PFSK-1 (cell line): ENCODE measurements around the gene FOXR1.

ENCODE experiments used
- SIN3A ChIP-seq: IDR thresholded peaks from 2 replicates; pipeline ENCODE4 v1.6.1; 2012; ENCODE audit warnings: mild to moderate bottlenecking, low read length, moderate library complexity, borderline replicate concordance; ENCODE audit not compliant: insufficient read depth
- TAF1 ChIP-seq: IDR thresholded peaks from 2 replicates; pipeline ENCODE4 v1.6.1; 2012; ENCODE audit warnings: low read length, control low read depth, borderline replicate concordance; ENCODE audit not compliant: insufficient read depth

- TF ChIP-seq TAF1, result no peak
- TF ChIP-seq SIN3A, result no peak
Measured at GRCh38 chr11:118971646-118972045, at the start of gene FOXR1.
